Upper lobe of left lung (tissue), 4 donors: ENCODE measurements around the gene SH3GLB2.

Experiments used
- CTCF ChIP-seq, 6 experiments: fragments of 450-650 bp in 4 of 6; fragments of 200-600 bp in 2 of 6; sonication (generic) in 2 of 6; IDR thresholded peaks; one replicate each; pipeline ENCODE4 v1.5.1; 2016 to 2019; ENCODE audit warnings: antibody characterized with exemption in 6 of 6
- EP300 ChIP-seq, 4 donors: sonication (generic); formaldehyde crosslinking; IDR thresholded peaks; one replicate each; pipeline ENCODE4 v1.5.1; 2017; ENCODE audit warnings: antibody characterized with exemption in 4 of 4, control low read depth in 2 of 4
- POLR2A ChIP-seq, 4 donors: fragments of 450-650 bp; IDR thresholded peaks; one replicate each; pipeline ENCODE4 v1.5.1; 2016 to 2017; ENCODE audit warnings: antibody characterized with exemption in 4 of 4, mild to moderate bottlenecking in 2 of 4
- POLR2AphosphoS5 ChIP-seq, 2 donors: sonication (generic); formaldehyde crosslinking; IDR thresholded peaks; one replicate each; pipeline ENCODE4 v1.5.1; 2017; ENCODE audit warnings: antibody characterized with exemption in 2 of 2

GRCh38 chr9:128986671-128987070, 41.5 kb downstream of the SH3GLB2 start:
- TF ChIP-seq CTCF (IDR thresholded peaks at IDR 0.05) (no peak), POLR2A (IDR thresholded peaks at IDR 0.05) (no peak), EP300 (IDR thresholded peaks at IDR 0.05) (no peak), POLR2AphosphoS5 (IDR thresholded peaks at IDR 0.05) (no peak)
